Lung (tissue), 12 donors: Measurements from ENCODE around the gene KCNMB2. TPM values are rescaled to one million over a fixed set of nuclear protein-coding genes. Genes with fewer than 3 reads are reported as not detected.

Experiments used
- ATAC-seq: fragments of 200-7000 bp; cut with Tn5 transposase; one replicate; pipeline ENCODE4 v1.9.1; 2020; ENCODE audit warnings: moderate number of reproducible peaks; ENCODE audit not compliant: insufficient read depth, low FRiP score
- DNase-seq, 3 donors: peaks; one replicate each; pipeline ENCODE4 v3.0.0-alpha.2; 2013 to 2017
- H3K27ac ChIP-seq, 2 donors: one replicate each; pipeline ENCODE4 v1.5.1; 2013; ENCODE audit warnings: mild to moderate bottlenecking in 2 of 2, moderate library complexity in 2 of 2, control low read depth in 1 of 2, inconsistent platforms in 1 of 2, low read depth in 1 of 2, low read length in 1 of 2
- H3K27me3 ChIP-seq, 3 donors: one replicate each; pipeline ENCODE4 v1.5.1; 2013; ENCODE audit warnings: low read length in 2 of 3; ENCODE audit not compliant: control insufficient read depth in 3 of 3, insufficient read depth in 3 of 3
- H3K36me3 ChIP-seq, 4 donors: one replicate each; pipeline ENCODE4 v1.5.1; 2013; ENCODE audit warnings: low read length in 4 of 4, mild to moderate bottlenecking in 1 of 4, moderate library complexity in 1 of 4; ENCODE audit not compliant: control insufficient read depth in 4 of 4, insufficient read depth in 4 of 4
- H3K4me1 ChIP-seq, 5 donors: one replicate each; pipeline ENCODE4 v1.5.1; 2013; ENCODE audit warnings: low read length in 5 of 5, mild to moderate bottlenecking in 2 of 5, moderate library complexity in 1 of 5; ENCODE audit not compliant: control insufficient read depth in 5 of 5, insufficient read depth in 5 of 5
- H3K4me3 ChIP-seq: one replicate; pipeline ENCODE4 v1.5.1; 2013; ENCODE audit warnings: mild to moderate bottlenecking, control low read depth, moderate library complexity
- H3K9ac ChIP-seq, 2 donors: one replicate each; pipeline ENCODE4 v1.5.1; 2013; ENCODE audit warnings: low read length in 2 of 2, control low read depth in 1 of 2; ENCODE audit not compliant: insufficient read depth in 1 of 2
- H3K9me3 ChIP-seq, 4 donors: one replicate each; pipeline ENCODE4 v1.5.1; 2013; ENCODE audit warnings: low read length in 3 of 4, mild to moderate bottlenecking in 1 of 4, moderate library complexity in 1 of 4; ENCODE audit not compliant: control insufficient read depth in 4 of 4, insufficient read depth in 3 of 4
- WGBS, 2 donors: extraction: QIAGEN DNeasy Blood & Tissue Kit; methylation state at CpG; one replicate each; pipeline ENCODE4 v1.1.7; 2013; 5-methylcytosine and 5-hydroxymethylcytosine counted together
- polyA plus RNA-seq, 2 donors: library from polyadenylated mRNA; stranded (reverse); fragments of 200-250 nt; gene quantifications; one replicate each; pipeline ENCODE4 v1.2.1, GENCODE V29; 2013
- total RNA-seq, 2 donors: library from RNA; depleted of rRNA in 1 of 2; stranded (reverse); fragments of >200 nt in 1 of 2; gene quantifications; one replicate each; pipeline ENCODE4 v1.2.1, GENCODE V29; 2014 to 2021
- TF ChIP-seq, protein P1 (sequence below): IDR thresholded peaks from 2 replicates; pipeline ENCODE4 v1.5.1; 2012; ENCODE audit warnings: mild to moderate bottlenecking; ENCODE audit errors: control extremely low read depth, extremely low read depth
- donor health status: control.
- donor health status: control.
- donor health status: Bipolar disorder and iron deficiency.
- donor health status: healthy.
- donor health status: DM: yes; HTN: yes; CAD: no.

Gene KCNMB2
- total and polyA plus RNA-seq, 4 donors = 0.62 to 12.2 (median 1.2) TPM

DNA sequence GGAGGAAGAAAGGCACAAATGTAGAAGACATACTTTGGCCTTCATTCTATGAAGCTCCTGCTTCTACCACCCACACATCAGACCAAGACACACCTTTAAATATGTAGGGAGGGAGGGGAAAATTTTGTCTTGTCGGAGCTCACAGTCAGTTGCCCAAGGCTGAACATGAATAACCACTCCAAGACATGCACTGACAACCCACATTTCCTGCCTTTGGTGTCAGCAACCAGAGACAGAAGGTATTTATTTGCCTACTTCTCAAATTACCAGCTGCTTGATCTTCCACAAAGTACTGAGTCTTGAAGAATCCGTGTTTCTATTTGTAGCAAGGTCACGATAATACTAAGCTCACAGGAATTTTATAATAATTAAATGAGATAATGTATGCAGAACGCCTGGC, 169.7 kb downstream of the KCNMB2 start:
- 70 to 80% methylated on average over 4 of the region's 4 CpGs for WGBS, 2 donors
- Histone ChIP-seq H3K36me3 (no peaks in the 10 kb centered on the region), H3K27ac (no peak overlapping the region), H3K27me3 (no peaks in the 10 kb centered on the region), H3K9me3 (no peaks in the 10 kb centered on the region), H3K4me1 (peaks cover 0 to 14% (median 0%) of the 10 kb centered on the region in 5 donors), H3K9ac (no peak overlapping the region), H3K4me3 (no peak overlapping the region)
- DNase-seq (no peak), ATAC-seq (no peak)
- TF ChIP-seq, protein P1, sequence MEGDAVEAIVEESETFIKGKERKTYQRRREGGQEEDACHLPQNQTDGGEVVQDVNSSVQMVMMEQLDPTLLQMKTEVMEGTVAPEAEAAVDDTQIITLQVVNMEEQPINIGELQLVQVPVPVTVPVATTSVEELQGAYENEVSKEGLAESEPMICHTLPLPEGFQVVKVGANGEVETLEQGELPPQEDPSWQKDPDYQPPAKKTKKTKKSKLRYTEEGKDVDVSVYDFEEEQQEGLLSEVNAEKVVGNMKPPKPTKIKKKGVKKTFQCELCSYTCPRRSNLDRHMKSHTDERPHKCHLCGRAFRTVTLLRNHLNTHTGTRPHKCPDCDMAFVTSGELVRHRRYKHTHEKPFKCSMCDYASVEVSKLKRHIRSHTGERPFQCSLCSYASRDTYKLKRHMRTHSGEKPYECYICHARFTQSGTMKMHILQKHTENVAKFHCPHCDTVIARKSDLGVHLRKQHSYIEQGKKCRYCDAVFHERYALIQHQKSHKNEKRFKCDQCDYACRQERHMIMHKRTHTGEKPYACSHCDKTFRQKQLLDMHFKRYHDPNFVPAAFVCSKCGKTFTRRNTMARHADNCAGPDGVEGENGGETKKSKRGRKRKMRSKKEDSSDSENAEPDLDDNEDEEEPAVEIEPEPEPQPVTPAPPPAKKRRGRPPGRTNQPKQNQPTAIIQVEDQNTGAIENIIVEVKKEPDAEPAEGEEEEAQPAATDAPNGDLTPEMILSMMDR = no peak

- Histone ChIP-seq H3K4me1 (peaks cover 0 to 16% (median 0%) of the 10 kb centered on the region in 5 donors), H3K9ac (no peak overlapping the region), H3K9me3 (no peaks in the 10 kb centered on the region), H3K4me3 (no peak overlapping the region), H3K36me3 (no peaks in the 10 kb centered on the region), H3K27ac (no peak overlapping the region), H3K27me3 (no peaks in the 10 kb centered on the region)
- TF ChIP-seq, protein P1 = no peak
- 94 to 98% methylated on average over 2 of the region's 2 CpGs for WGBS, 2 donors
- ATAC-seq (no peak), DNase-seq (no peak)
Measured at GRCh38 chr3:178706411-178706810, 170.2 kb downstream of the KCNMB2 start.

DNA sequence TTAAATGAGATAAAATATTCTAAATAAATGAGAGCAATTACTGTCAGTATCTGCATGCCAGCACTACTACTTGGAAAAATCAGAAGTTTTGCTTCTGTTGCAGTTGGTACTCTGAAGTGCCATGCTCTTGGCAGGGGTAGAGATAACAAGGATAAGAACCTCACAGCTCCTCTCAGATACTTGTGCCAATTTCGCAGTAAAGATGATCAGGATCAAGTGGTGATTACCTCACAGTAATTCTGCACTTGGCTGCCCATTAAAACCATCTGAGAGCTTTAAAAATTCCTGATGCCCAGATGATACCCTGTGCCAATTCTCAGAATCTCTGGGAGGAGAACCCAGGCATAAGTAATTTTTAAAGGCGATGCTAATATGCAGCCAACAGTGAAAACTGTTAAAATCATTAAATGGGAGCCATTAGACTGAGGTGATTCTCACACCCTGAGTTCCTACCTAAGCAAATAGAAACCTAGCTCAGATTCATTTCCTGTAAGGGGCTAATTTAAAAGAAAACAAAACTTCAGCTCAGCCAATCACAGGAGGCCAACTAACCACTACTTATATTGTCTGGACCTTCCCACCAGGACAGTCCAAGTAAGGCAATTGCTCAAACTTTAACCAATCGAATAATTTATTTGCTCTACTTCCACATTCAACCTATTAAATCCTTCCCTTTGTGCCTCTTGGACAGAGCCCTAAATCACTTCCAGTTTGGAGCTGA, 171.2 kb downstream of the KCNMB2 start:
- H3K27me3 ChIP-seq = no peaks in the 10 kb centered on the region
- H3K36me3 ChIP-seq = no peaks in the 10 kb centered on the region
- TF ChIP-seq, protein P1 = no peak
- H3K4me3 ChIP-seq = no peak overlapping the region
- 88 to 90% methylated on average over 3 of the region's 3 CpGs for WGBS, 2 donors
- H3K27ac ChIP-seq = no peak overlapping the region
- no peak overlapping the region for H3K9ac ChIP-seq
- DNase-seq (no peak), ATAC-seq (no peak)
- H3K9me3 ChIP-seq = no peaks in the 10 kb centered on the region
- H3K4me1 ChIP-seq = peaks cover 0 to 24% (median 0%) of the 10 kb centered on the region in 5 donors
